ENCODE results near the gene LETM1.

- TF ChIP-seq ZNF70 (CRISPR knock-in tag; IDR thresholded peaks at IDR 0.05): no peak
- TF ChIP-seq ARNTL (CRISPR knock-in tag; IDR thresholded peaks at IDR 0.05; ENCODE audit: borderline replicate concordance, low read depth): no peak
- no peak for TF ChIP-seq OSR1 (CRISPR knock-in tag; IDR thresholded peaks at IDR 0.05)
- TF ChIP-seq, protein P1, sequence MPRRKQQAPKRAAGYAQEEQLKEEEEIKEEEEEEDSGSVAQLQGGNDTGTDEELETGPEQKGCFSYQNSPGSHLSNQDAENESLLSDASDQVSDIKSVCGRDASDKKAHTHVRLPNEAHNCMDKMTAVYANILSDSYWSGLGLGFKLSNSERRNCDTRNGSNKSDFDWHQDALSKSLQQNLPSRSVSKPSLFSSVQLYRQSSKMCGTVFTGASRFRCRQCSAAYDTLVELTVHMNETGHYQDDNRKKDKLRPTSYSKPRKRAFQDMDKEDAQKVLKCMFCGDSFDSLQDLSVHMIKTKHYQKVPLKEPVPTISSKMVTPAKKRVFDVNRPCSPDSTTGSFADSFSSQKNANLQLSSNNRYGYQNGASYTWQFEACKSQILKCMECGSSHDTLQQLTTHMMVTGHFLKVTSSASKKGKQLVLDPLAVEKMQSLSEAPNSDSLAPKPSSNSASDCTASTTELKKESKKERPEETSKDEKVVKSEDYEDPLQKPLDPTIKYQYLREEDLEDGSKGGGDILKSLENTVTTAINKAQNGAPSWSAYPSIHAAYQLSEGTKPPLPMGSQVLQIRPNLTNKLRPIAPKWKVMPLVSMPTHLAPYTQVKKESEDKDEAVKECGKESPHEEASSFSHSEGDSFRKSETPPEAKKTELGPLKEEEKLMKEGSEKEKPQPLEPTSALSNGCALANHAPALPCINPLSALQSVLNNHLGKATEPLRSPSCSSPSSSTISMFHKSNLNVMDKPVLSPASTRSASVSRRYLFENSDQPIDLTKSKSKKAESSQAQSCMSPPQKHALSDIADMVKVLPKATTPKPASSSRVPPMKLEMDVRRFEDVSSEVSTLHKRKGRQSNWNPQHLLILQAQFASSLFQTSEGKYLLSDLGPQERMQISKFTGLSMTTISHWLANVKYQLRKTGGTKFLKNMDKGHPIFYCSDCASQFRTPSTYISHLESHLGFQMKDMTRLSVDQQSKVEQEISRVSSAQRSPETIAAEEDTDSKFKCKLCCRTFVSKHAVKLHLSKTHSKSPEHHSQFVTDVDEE (CRISPR knock-in tag; IDR thresholded peaks at IDR 0.05): no peak
- no peak for TF ChIP-seq ZC3H10 (CRISPR knock-in tag; IDR thresholded peaks at IDR 0.05)
- no peak for TF ChIP-seq ESRRG (CRISPR knock-in tag; IDR thresholded peaks at IDR 0.05)
- TF ChIP-seq ZFP30 (CRISPR knock-in tag; IDR thresholded peaks at IDR 0.05): no peak
- TF ChIP-seq, protein P2, sequence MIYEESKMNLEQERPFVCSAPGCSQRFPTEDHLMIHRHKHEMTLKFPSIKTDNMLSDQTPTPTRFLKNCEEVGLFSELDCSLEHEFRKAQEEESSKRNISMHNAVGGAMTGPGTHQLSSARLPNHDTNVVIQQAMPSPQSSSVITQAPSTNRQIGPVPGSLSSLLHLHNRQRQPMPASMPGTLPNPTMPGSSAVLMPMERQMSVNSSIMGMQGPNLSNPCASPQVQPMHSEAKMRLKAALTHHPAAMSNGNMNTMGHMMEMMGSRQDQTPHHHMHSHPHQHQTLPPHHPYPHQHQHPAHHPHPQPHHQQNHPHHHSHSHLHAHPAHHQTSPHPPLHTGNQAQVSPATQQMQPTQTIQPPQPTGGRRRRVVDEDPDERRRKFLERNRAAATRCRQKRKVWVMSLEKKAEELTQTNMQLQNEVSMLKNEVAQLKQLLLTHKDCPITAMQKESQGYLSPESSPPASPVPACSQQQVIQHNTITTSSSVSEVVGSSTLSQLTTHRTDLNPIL (CRISPR knock-in tag; IDR thresholded peaks at IDR 0.05; ENCODE audit: low read depth): no peak
- TF ChIP-seq ZNF565 (CRISPR knock-in tag; conservative IDR thresholded peaks at IDR 0.05; ENCODE audit: low read depth): no peak
- no peak for TF ChIP-seq ZFP3 (CRISPR knock-in tag; IDR thresholded peaks at IDR 0.05)
- no peak for TF ChIP-seq RARB (CRISPR knock-in tag; IDR thresholded peaks at IDR 0.05)
- TF ChIP-seq, protein P3, sequence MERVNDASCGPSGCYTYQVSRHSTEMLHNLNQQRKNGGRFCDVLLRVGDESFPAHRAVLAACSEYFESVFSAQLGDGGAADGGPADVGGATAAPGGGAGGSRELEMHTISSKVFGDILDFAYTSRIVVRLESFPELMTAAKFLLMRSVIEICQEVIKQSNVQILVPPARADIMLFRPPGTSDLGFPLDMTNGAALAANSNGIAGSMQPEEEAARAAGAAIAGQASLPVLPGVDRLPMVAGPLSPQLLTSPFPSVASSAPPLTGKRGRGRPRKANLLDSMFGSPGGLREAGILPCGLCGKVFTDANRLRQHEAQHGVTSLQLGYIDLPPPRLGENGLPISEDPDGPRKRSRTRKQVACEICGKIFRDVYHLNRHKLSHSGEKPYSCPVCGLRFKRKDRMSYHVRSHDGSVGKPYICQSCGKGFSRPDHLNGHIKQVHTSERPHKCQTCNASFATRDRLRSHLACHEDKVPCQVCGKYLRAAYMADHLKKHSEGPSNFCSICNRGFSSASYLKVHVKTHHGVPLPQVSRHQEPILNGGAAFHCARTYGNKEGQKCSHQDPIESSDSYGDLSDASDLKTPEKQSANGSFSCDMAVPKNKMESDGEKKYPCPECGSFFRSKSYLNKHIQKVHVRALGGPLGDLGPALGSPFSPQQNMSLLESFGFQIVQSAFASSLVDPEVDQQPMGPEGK (CRISPR knock-in tag; IDR thresholded peaks at IDR 0.05; ENCODE audit: borderline replicate concordance): no peak
- no peak for TF ChIP-seq ISL1 (CRISPR knock-in tag; IDR thresholded peaks at IDR 0.05)
- TF ChIP-seq TCF4 (CRISPR knock-in tag; IDR thresholded peaks at IDR 0.05; ENCODE audit: borderline replicate concordance): no peak
These were observed 46.9 kb downstream of the LETM1 start for GRCh38 chr4:1808851-1809753.

Measured in SK-N-SH treated with all-trans-retinoic acid at 6 μM for 48 hours (cell line).